K562 (cell line): Measurements from ENCODE around the gene SMYD2. TPM values are rescaled to one million over a fixed set of nuclear protein-coding genes. Genes with fewer than 3 reads are reported as not detected.

Experiments used
- ATF3 ChIP-seq, 2 experiments: fragments of 450-650 bp in 1 of 2; sonication (generic) in 1 of 2; formaldehyde crosslinking in 1 of 2; IDR thresholded peaks in 1 of 2; conservative IDR thresholded peaks in 1 of 2; 2 replicates each; pipeline versions ENCODE4 v1.6.1 to v1.8.1; 2016 to 2023; ENCODE audit warnings: mild to moderate bottlenecking in 2 of 2, moderate library complexity in 2 of 2, inconsistent platforms in 1 of 2, missing genetic modification reagents in 1 of 2
- CBX3 ChIP-seq, 2 experiments: IDR thresholded peaks; 1 replicate in 1 of 2; 2 replicates in 1 of 2; pipeline ENCODE4 v1.6.1; 2012; ENCODE audit warnings: inconsistent platforms in 2 of 2, low read length in 2 of 2, borderline replicate concordance in 1 of 2, control low read depth in 1 of 2
- CEBPB ChIP-seq: fragments of 450-650 bp; IDR thresholded peaks from 2 replicates; pipeline ENCODE4 v1.6.1; 2016; ENCODE audit warnings: missing genetic modification characterization, missing compliant biosample characterization
- CHD7 ChIP-seq: fragments of 200-600 bp; sonication (generic); IDR thresholded peaks from one replicate; pipeline ENCODE4 v1.6.1; 2012; ENCODE audit warnings: mild to moderate bottlenecking, low read depth, low read length, inconsistent platforms
- JUND ChIP-seq, 2 experiments: IDR thresholded peaks; 2 replicates in 1 of 2; 3 replicates in 1 of 2; pipeline ENCODE4 v1.6.1; 2011; ENCODE audit warnings: borderline replicate concordance in 2 of 2, low read depth in 2 of 2, low read length in 2 of 2, improper control_type of control experiment in 1 of 2, missing biosample characterization in 1 of 2, missing genetic modification characterization in 1 of 2, missing genetic modification reagents in 1 of 2
- RFX7 ChIP-seq: fragments of 250-450 bp; sonication (Bioruptor Pico); IDR thresholded peaks from 2 replicates; pipeline ENCODE4 v1.5.1; 2021; ENCODE audit warnings: mild to moderate bottlenecking
- SIN3A ChIP-seq, 2 experiments: fragments of 150-350 bp in 1 of 2; IDR thresholded peaks; 2 replicates each; pipeline ENCODE4 v1.6.1; 2011 to 2016; ENCODE audit warnings: borderline replicate concordance in 2 of 2, low read depth in 2 of 2, low read length in 2 of 2, mild to moderate bottlenecking in 2 of 2, moderate library complexity in 2 of 2; ENCODE audit not compliant: control insufficient read depth in 1 of 2
- SMC3 ChIP-seq: conservative IDR thresholded peaks from 2 replicates; pipeline ENCODE4 v1.6.1; 2011; ENCODE audit warnings: low read depth, low read length, improper control_type of control experiment; ENCODE audit not compliant: insufficient read depth
- TRIM24 ChIP-seq, 2 experiments: fragments of 450-650 bp; IDR thresholded peaks; 2 replicates each; pipeline ENCODE4 v1.6.1; 2016
- ZC3H8 ChIP-seq: fragments of 450-650 bp; IDR thresholded peaks from 2 replicates; pipeline ENCODE4 v1.6.1; 2017
- polyA plus RNA-seq, 8 experiments: library from polyadenylated mRNA; depleted of rRNA in 4 of 8; stranded (reverse) in 5 of 8; unstranded in 3 of 8; fragments of >200 nt; fragmentation: Nextera tagmentation in 2 of 8; fragmentation: Illumina TruSeq in 1 of 8; extraction: Ambion mirVana in 2 of 8; extraction: Trizol in 1 of 8; gene quantifications; 2 replicates each; pipeline versions ENCODE4 v1.2.1 to v1.2.3, GENCODE V29; 2011 to 2014; ENCODE audit warnings: inconsistent platforms in 1 of 8, missing spikeins in 1 of 8
- total RNA-seq, 7 experiments: library from RNA; depleted of rRNA in 6 of 7; stranded (reverse); fragments of >200 nt in 6 of 7; fragmentation: Illumina TruSeq in 2 of 7; extraction: Trizol in 2 of 7; gene quantifications; 2 replicates each; pipeline versions ENCODE4 v1.2.1 to v1.2.3, GENCODE V29; 2011 to 2021; ENCODE audit warnings: low replicate concordance in 1 of 7

SMYD2 gene
- total and polyA plus RNA-seq, 9 of the 15 experiments (the other 6 are each of a cell fraction or from before 2014, with no cell fraction given) = 13.8 to 81.3 (median 39.9) TPM

DNA sequence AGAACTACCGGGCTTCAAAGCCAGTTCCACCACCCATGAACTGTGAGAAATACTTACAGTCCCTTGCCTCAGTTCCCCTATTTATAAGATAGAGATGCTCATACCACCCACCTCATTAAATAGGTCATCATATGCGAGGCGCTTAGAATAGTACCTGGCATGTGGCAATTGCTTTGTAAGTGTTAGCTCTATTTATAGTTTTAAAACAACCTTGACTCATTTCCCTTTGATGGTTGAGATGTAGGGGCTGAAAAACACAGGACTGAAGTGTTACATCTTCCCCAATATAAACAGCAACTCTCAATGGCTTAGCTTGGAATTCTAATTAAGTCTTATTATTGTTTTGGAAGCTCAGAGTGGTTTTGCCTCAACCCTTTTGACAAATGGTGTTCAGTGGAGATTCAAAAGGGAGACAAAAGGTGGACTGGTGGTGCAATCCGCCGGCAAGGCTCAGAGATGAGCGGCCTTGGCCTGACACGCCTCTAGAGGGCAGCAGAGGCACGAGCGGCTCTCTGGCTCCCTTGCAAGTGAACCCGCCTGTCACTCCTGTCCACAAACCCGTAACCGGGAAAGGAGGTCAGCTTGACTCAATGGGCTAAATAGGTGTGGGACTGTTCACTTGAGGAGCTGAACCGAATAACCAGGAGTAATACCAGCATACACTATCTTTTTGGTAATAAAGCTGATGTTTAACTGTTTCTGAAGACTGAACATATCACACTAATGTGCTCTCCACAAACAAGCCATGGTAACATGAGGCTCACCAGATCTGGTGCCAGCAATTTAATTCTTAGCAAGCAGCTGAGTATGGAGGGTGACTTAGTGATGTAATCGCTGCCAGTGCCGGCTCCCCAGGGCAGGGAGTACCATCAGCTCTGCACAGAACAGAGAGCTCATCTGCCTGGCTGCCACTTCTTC, 19.5 kb upstream of the SMYD2 start (continued):
- TF ChIP-seq CEBPB (peak; percentile 88), CBX3 (IDR thresholded peaks at IDR 0.05; ENCODE audit: borderline replicate concordance in 1 of 2, low read length in 2 of 2) (0 out of 3 replicates have a peak, but pooled peaks of 1 of the 2 experiments have one; percentile 34), SIN3A (IDR thresholded peaks at IDR 0.05; ENCODE audit: borderline replicate concordance in 2 of 2, control insufficient read depth in 1 of 2, low read depth in 2 of 2, low read length in 2 of 2) (no peak), ZC3H8 (no peak), JUND (IDR thresholded peaks at IDR 0.05; ENCODE audit: borderline replicate concordance, low read depth, low read length) (peak; percentile 42; the same call in 1 of the 2 replicates), JUND (tag; IDR thresholded peaks at IDR 0.05; ENCODE audit: borderline replicate concordance, low read depth, low read length) (no peak), ATF3 (IDR thresholded peaks at IDR 0.05) (peak; percentile 43), ATF3 (CRISPR knock-in tag; conservative IDR thresholded peaks at IDR 0.05) (no peak), CHD7 (no peak), RFX7 (CRISPR knock-in tag) (no peak), TRIM24 (IDR thresholded peaks at IDR 0.05) (peak in 1 of 2 experiments; percentile 22; a peak in 2 of 4 replicates), SMC3 (peak; percentile 86)
